A549 (cell line): ENCODE results near the gene SLC24A3. TPM values are rescaled to one million over a fixed set of nuclear protein-coding genes. Genes with fewer than 3 reads are reported as not detected.

Experiments
- ATAC-seq, 2 experiments: fragments of 200-7000 bp in 1 of 2; fragments of >200 bp in 1 of 2; cut with Nextera tagmentation in 1 of 2; cut with Tn5 transposase in 1 of 2; 3 replicates each; pipeline versions ENCODE4 v1.8.0 to v1.9.1; 2018 to 2020; ENCODE audit warnings: mild to moderate bottlenecking in 1 of 2, moderate library complexity in 1 of 2
- CTCF ChIA-PET: fragments of 300-600 bp; sonication (Branson Sonifier 250); formaldehyde crosslinking; extraction: SDS; loops from one replicate; lab custom pipeline; 2021; ENCODE audit warnings: antibody characterized with exemption, inconsistent platforms; lab: Yijun Ruan, JAX
- POLR2A ChIA-PET: fragments of 350-600 bp; formaldehyde crosslinking; extraction: SDS; loops from one replicate; lab custom pipeline; 2021; ENCODE audit warnings: antibody characterized with exemption, inconsistent platforms; lab: Yijun Ruan, JAX
- DNase-seq, 2 experiments: peaks; one replicate each; pipeline versions ENCODE4 v3.0.0 to v3.0.0-alpha.2; 2011 to 2016; ENCODE audit warnings: low read depth in 1 of 2, low spot score in 1 of 2
- FAIRE-seq: peaks from 2 replicates; lab custom pipeline; 2011; peaks lifted over from hg19 to GRCh38; lab: Jason Lieb, UNC
- H3K27ac ChIP-seq, 2 experiments: fragments of >200 bp; sonication (Bioruptor Twin); formaldehyde crosslinking; 3 replicates each; pipeline ENCODE4 v1.5.1; 2016 to 2017
- H3K4me1 ChIP-seq: fragments of >200 bp; sonication (Bioruptor Twin); formaldehyde crosslinking; 3 replicates; pipeline ENCODE4 v1.6.1; 2016
- H3K4me2 ChIP-seq: fragments of >200 bp; sonication (Bioruptor Twin); formaldehyde crosslinking; 3 replicates; pipeline ENCODE4 v1.6.1; 2016
- H3K4me3 ChIP-seq: fragments of >200 bp; sonication (Bioruptor Twin); formaldehyde crosslinking; 3 replicates; pipeline ENCODE4 v1.5.1; 2016
- H3K9me3 ChIP-seq: fragments of >200 bp; sonication (Bioruptor Twin); formaldehyde crosslinking; 3 replicates; pipeline ENCODE4 v1.6.1; 2016
- BHLHE40 ChIP-seq: IDR thresholded peaks from 2 replicates; pipeline ENCODE4 v1.6.1; 2012; ENCODE audit warnings: low read depth, low read length, inconsistent platforms
- CHD4 ChIP-seq: fragments of 200-600 bp; sonication (generic); IDR thresholded peaks from 2 replicates; pipeline ENCODE4 v1.6.1; 2016; ENCODE audit warnings: antibody characterized with exemption, mild to moderate bottlenecking, borderline replicate concordance
- EHF ChIP-seq: fragments of 250-450 bp; sonication (Bioruptor Pico); IDR thresholded peaks from 2 replicates; pipeline ENCODE4 v1.5.0; 2020; ENCODE audit warnings: mild to moderate bottlenecking
- EHMT2 ChIP-seq: fragments of 200-600 bp; sonication (generic); IDR thresholded peaks from 2 replicates; pipeline ENCODE4 v1.6.1; 2016; ENCODE audit warnings: antibody characterized with exemption, low read depth, mild to moderate bottlenecking, moderate library complexity
- ESRRA ChIP-seq: fragments of 150-350 bp; IDR thresholded peaks from 2 replicates; pipeline ENCODE4 v1.6.1; 2014; ENCODE audit warnings: mild to moderate bottlenecking, low read length, borderline replicate concordance
- FOSB ChIP-seq: fragments of 250-450 bp; sonication (Bioruptor Pico); IDR thresholded peaks from 2 replicates; pipeline ENCODE4 v1.5.0; 2020; ENCODE audit warnings: mild to moderate bottlenecking, moderate library complexity
- FOSL2 ChIP-seq, 2 experiments: fragments of 450-650 bp in 1 of 2; fragments of >200 bp in 1 of 2; sonication (Bioruptor Twin) in 1 of 2; formaldehyde crosslinking; IDR thresholded peaks; 2 replicates each; pipeline versions ENCODE4 v1.5.0 to v1.6.1; 2016 to 2020; ENCODE audit warnings: mild to moderate bottlenecking in 1 of 2, moderate library complexity in 1 of 2
- HMGXB4 ChIP-seq: fragments of 250-450 bp; sonication (Bioruptor Pico); IDR thresholded peaks from 2 replicates; pipeline ENCODE4 v1.5.0; 2021; ENCODE audit warnings: mild to moderate bottlenecking, moderate library complexity, borderline replicate concordance
- HOXA7 ChIP-seq: fragments of 250-450 bp; sonication (Bioruptor Pico); IDR thresholded peaks from 2 replicates; pipeline ENCODE4 v1.5.0; 2020; ENCODE audit warnings: mild to moderate bottlenecking, moderate library complexity
- HOXB13 ChIP-seq: fragments of 250-450 bp; sonication (Bioruptor Pico); IDR thresholded peaks from 2 replicates; pipeline ENCODE4 v1.5.0; 2020; ENCODE audit warnings: low read depth, mild to moderate bottlenecking, moderate library complexity
- JUN ChIP-seq, 2 experiments: fragments of >200 bp; sonication (Bioruptor Twin); formaldehyde crosslinking; IDR thresholded peaks; 2 replicates in 1 of 2; 3 replicates in 1 of 2; pipeline ENCODE4 v1.6.1; 2016 to 2017
- MAX ChIP-seq: IDR thresholded peaks from 2 replicates; pipeline ENCODE4 v1.6.1; 2012
- MYC ChIP-seq: IDR thresholded peaks from 2 replicates; pipeline ENCODE4 v1.6.1; 2012; ENCODE audit warnings: mild to moderate bottlenecking, inconsistent platforms, low read length, improper control_type of control experiment, borderline replicate concordance
- PBX3 ChIP-seq: IDR thresholded peaks from 2 replicates; pipeline ENCODE4 v1.6.1; 2012
- RARB ChIP-seq: fragments of 250-450 bp; sonication (Bioruptor Pico); IDR thresholded peaks from 2 replicates; pipeline ENCODE4 v1.8.0; 2021; ENCODE audit warnings: mild to moderate bottlenecking, moderate library complexity
- RNF2 ChIP-seq: fragments of 200-600 bp; sonication (generic); IDR thresholded peaks from 2 replicates; pipeline ENCODE4 v1.6.1; 2016; ENCODE audit warnings: low read depth, mild to moderate bottlenecking, antibody characterized with exemption, moderate library complexity, borderline replicate concordance
- SMC3 ChIP-seq: fragments of >200 bp; sonication (Bioruptor Twin); formaldehyde crosslinking; IDR thresholded peaks from 3 replicates; pipeline ENCODE4 v1.6.1; 2018; ENCODE audit warnings: inconsistent platforms
- SREBF2 ChIP-seq: fragments of 450-650 bp; IDR thresholded peaks from 2 replicates; pipeline ENCODE4 v1.6.1; 2014; ENCODE audit warnings: mild to moderate bottlenecking, moderate library complexity
- ZNF302 ChIP-seq: fragments of 250-450 bp; sonication (Bioruptor Pico); IDR thresholded peaks from 2 replicates; pipeline ENCODE4 v1.9.0; 2021; ENCODE audit warnings: inconsistent platforms, mild to moderate bottlenecking, moderate library complexity
- WGBS: methylation state at CpG from one replicate; pipeline ENCODE4 v1.1.6; 2017; ENCODE audit errors: missing lambda C conversion rate; 5-methylcytosine and 5-hydroxymethylcytosine counted together
- polyA plus RNA-seq, 4 experiments: library from polyadenylated mRNA; depleted of rRNA in 3 of 4; stranded (reverse); fragments of >200 nt; fragmentation: RNase III in 1 of 4; extraction: RNeasy Plus Mini Kit Qiagen cat#74134 plus additional on column Dnase treatment in 1 of 4; gene quantifications; 2 replicates in 3 of 4; 3 replicates in 1 of 4; pipeline ENCODE4 v1.2.3, GENCODE V29; 2011 to 2017
- TF ChIP-seq, protein P1 (sequence below): fragments of 250-450 bp; sonication (Bioruptor Pico); IDR thresholded peaks from 2 replicates; pipeline ENCODE4 v1.5.0; 2020; ENCODE audit warnings: low read depth, mild to moderate bottlenecking, moderate library complexity
- TF ChIP-seq, protein P2 (sequence below): IDR thresholded peaks from 2 replicates; pipeline ENCODE4 v1.6.1; 2012; ENCODE audit warnings: low read depth, borderline replicate concordance

SLC24A3 gene
- polyA plus RNA-seq, 2 of the 4 experiments (the other 2 are of a cell fraction): 0.08 TPM; not detected in 1

DNA sequence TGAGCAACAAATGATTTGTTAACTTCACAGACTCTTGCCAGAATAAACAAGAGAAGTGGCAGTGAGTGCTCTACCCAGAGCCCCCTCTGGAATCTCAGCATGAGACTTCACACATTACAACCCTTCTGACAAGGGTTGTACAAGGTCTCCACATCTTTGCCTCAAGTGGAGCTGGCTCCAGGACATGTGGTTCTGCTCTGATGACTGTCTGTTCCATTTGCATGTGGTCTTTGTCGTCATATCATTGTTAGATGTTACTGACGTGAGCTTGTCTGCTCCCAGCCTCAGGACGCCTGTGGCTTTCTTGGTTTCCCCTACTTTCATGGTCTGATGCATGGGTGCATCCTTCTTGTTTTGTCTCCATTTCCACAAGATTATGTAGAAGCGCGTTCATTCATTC, 115.0 kb downstream of the SLC24A3 start:
- ATAC-seq (no peak), DNase-seq (no peak), FAIRE-seq (no peak)
- TF ChIP-seq HOXB13 (CRISPR knock-in tag) (no peak), FOSB (no peak), ZNF302 (CRISPR knock-in tag) (no peak), BHLHE40 (no peak), HMGXB4 (no peak), RNF2 (no peak), PBX3 (no peak), HOXA7 (CRISPR knock-in tag) (no peak), EHMT2 (no peak), JUN (IDR thresholded peaks at IDR 0.05) (no peak), MAX (no peak), SREBF2 (no peak), RARB (CRISPR knock-in tag) (no peak), CHD4 (no peak), FOSL2 (IDR thresholded peaks at IDR 0.05) (no peak), FOSL2 (CRISPR knock-in tag; IDR thresholded peaks at IDR 0.05) (no peak)
- TF ChIP-seq, protein P1, sequence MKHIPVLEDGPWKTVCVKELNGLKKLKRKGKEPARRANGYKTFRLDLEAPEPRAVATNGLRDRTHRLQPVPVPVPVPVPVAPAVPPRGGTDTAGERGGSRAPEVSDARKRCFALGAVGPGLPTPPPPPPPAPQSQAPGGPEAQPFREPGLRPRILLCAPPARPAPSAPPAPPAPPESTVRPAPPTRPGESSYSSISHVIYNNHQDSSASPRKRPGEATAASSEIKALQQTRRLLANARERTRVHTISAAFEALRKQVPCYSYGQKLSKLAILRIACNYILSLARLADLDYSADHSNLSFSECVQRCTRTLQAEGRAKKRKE (CRISPR knock-in tag): no peak
- TF ChIP-seq, protein P2, sequence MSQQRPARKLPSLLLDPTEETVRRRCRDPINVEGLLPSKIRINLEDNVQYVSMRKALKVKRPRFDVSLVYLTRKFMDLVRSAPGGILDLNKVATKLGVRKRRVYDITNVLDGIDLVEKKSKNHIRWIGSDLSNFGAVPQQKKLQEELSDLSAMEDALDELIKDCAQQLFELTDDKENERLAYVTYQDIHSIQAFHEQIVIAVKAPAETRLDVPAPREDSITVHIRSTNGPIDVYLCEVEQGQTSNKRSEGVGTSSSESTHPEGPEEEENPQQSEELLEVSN: no peak
- CTCF ChIA-PET: interaction anchor here (0.9 kb wide), 1 partner anchor 13 kb away, joined by 3 read pairs; no protein-coding TSS in a partner anchor
- no peaks in the 10 kb centered on the region for H3K4me1 ChIP-seq
- POLR2A ChIA-PET: no interaction called here
- no peak overlapping the region for H3K4me2 ChIP-seq
- no peak overlapping the region for H3K4me3 ChIP-seq
- H3K9me3 ChIP-seq: no peaks in the 10 kb centered on the region
- WGBS: 33% methylated on average over 5 of the region's 5 CpGs
- no peak overlapping the region for H3K27ac ChIP-seq

DNA sequence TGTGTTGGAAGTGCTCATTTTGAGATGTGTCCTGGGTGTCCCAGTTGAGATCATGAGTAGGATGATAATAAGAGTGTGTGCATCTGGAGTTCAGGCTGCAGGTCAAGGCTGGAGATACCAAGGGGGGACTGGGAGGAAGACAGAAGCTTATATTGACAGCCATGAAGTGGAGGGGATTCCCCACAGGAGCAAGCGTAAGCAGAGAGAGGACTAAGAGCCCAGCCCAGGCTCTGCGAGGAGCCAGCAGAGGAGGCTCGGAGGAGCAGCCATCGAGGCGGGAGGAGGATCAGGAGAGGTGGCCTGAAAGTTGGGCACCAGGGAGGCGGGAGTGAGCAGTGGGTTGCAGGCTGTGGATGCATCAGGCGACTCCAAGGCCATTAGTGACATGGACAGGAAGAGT, 116.2 kb downstream of the SLC24A3 start:
- DNase-seq (no peak), ATAC-seq (no peak), FAIRE-seq (no peak)

More for the DNA sequence above, 116.2 kb downstream of the SLC24A3 start:
- no peak overlapping the region for H3K27ac ChIP-seq
- CTCF ChIA-PET: interaction anchor here (1.7 kb wide), 1 partner anchor 9 kb away, joined by 6 read pairs; no protein-coding TSS in a partner anchor
- 8% methylated on average over 7 of the region's 7 CpGs for WGBS
- TF ChIP-seq MYC (no peak), ZNF302 (CRISPR knock-in tag) (no peak), ESRRA (no peak), BHLHE40 (no peak), EHF (no peak), SMC3 (no peak)
- TF ChIP-seq, protein P1 (CRISPR knock-in tag): no peak
- H3K4me1 ChIP-seq: no peaks in the 10 kb centered on the region
- H3K4me3 ChIP-seq: no peak overlapping the region
- POLR2A ChIA-PET: no interaction called here
- H3K4me2 ChIP-seq: no peak overlapping the region
- no peaks in the 10 kb centered on the region for H3K9me3 ChIP-seq
